GM23338 (cell line): ENCODE data around the gene CRHR1. TPM values are rescaled to one million over a fixed set of nuclear protein-coding genes. Genes with fewer than 3 reads are reported as not detected.

Source experiments
- ATAC-seq: fragments of 200-7000 bp; cut with Tn5 transposase; 3 replicates; pipeline ENCODE4 v1.9.1; 2020
- DNase-seq: peaks from one replicate; pipeline ENCODE4 v3.0.0-alpha.2; 2015; ENCODE audit warnings: low spot score
- H2AFZ ChIP-seq: fragments of 200-600 bp; sonication (generic); 2 replicates; pipeline ENCODE4 v1.8.0; 2016; ENCODE audit warnings: antibody characterized with exemption, mild to moderate bottlenecking, moderate library complexity
- H3F3A ChIP-seq: fragments of 200-600 bp; sonication (generic); replicated peaks from 2 replicates; pipeline ENCODE4 v1.8.0; 2017; ENCODE audit warnings: antibody characterized with exemption, mixed run types, low read depth
- H3K27ac ChIP-seq: fragments of 200-600 bp; sonication (generic); 2 replicates; pipeline ENCODE4 v1.6.1; 2016; ENCODE audit warnings: low read depth
- H3K27me3 ChIP-seq: fragments of 200-600 bp; sonication (generic); 2 replicates; pipeline ENCODE4 v1.8.0; 2016; ENCODE audit warnings: mild to moderate bottlenecking, mixed run types, moderate library complexity; ENCODE audit not compliant: insufficient read depth
- H3K36me3 ChIP-seq: fragments of 200-600 bp; sonication (generic); 2 replicates; pipeline ENCODE4 v1.8.0; 2016; ENCODE audit warnings: mild to moderate bottlenecking; ENCODE audit not compliant: insufficient read depth
- H3K4me1 ChIP-seq: fragments of 200-600 bp; sonication (generic); 2 replicates; pipeline ENCODE4 v1.8.0; 2016; ENCODE audit warnings: mild to moderate bottlenecking, moderate library complexity; ENCODE audit not compliant: insufficient read depth
- H3K4me2 ChIP-seq: fragments of 200-600 bp; sonication (generic); 2 replicates; pipeline ENCODE4 v1.7.1; 2017; ENCODE audit warnings: mixed run types
- H3K4me3 ChIP-seq: fragments of 200-600 bp; sonication (generic); 2 replicates; pipeline ENCODE4 v1.6.1; 2016; ENCODE audit warnings: mixed run types
- H3K79me2 ChIP-seq: fragments of 200-600 bp; sonication (generic); replicated peaks from 2 replicates; pipeline ENCODE4 v1.8.0; 2017; ENCODE audit warnings: mild to moderate bottlenecking; ENCODE audit not compliant: insufficient read depth
- H3K9me2 ChIP-seq: fragments of 200-600 bp; sonication (generic); 2 replicates; pipeline ENCODE4 v1.8.0; 2017; ENCODE audit not compliant: insufficient read depth
- H4K20me1 ChIP-seq: fragments of 200-600 bp; sonication (generic); replicated peaks from 2 replicates; pipeline ENCODE4 v1.8.0; 2017; ENCODE audit warnings: mild to moderate bottlenecking; ENCODE audit not compliant: insufficient read depth
- H3K27ac Mint-ChIP-seq: 2 replicates; pipeline ENCODE4 v1.8.0; 2020; ENCODE audit warnings: inconsistent platforms, mild to moderate bottlenecking, moderate library complexity, mixed read lengths
- H3K27me3 Mint-ChIP-seq: 3 replicates; pipeline ENCODE4 v1.8.0; 2022; ENCODE audit warnings: low read depth, mild to moderate bottlenecking, moderate library complexity, mixed read lengths, inconsistent platforms; ENCODE audit not compliant: insufficient read depth, poor library complexity
- H3K36me3 Mint-ChIP-seq: 3 replicates; pipeline ENCODE4 v1.8.0; 2021; ENCODE audit warnings: low read depth, mild to moderate bottlenecking, inconsistent platforms, moderate library complexity, mixed read lengths
- H3K4me1 Mint-ChIP-seq: 3 replicates; pipeline ENCODE4 v1.8.0; 2020; ENCODE audit warnings: mild to moderate bottlenecking, inconsistent platforms, mixed read lengths
- H3K4me3 Mint-ChIP-seq: 3 replicates; pipeline ENCODE4 v1.8.0; 2021; ENCODE audit warnings: moderate library complexity, mild to moderate bottlenecking, inconsistent platforms, mixed read lengths
- H3K9me3 Mint-ChIP-seq: 3 replicates; pipeline ENCODE4 v1.8.0; 2020; ENCODE audit warnings: moderate library complexity, mild to moderate bottlenecking, inconsistent platforms, mixed read lengths
- CREB1 ChIP-seq: fragments of 250-450 bp; sonication (Bioruptor Pico); IDR thresholded peaks from 2 replicates; pipeline ENCODE4 v1.5.0; 2020; ENCODE audit warnings: low read depth, mild to moderate bottlenecking, moderate library complexity
- CTCF ChIP-seq, 2 experiments: fragments of 200-600 bp in 1 of 2; sonication (generic) in 1 of 2; conservative IDR thresholded peaks; 2 replicates each; pipeline versions ENCODE4 v1.5.1 to v1.6.1; 2016 to 2017; ENCODE audit warnings: antibody characterized with exemption in 2 of 2, low read depth in 2 of 2, mild to moderate bottlenecking in 2 of 2, moderate library complexity in 1 of 2
- ETS1 ChIP-seq: IDR thresholded peaks from 2 replicates; pipeline ENCODE4 v1.6.1; 2016; ENCODE audit warnings: antibody characterized with exemption
- EZH2phosphoT487 ChIP-seq: fragments of 200-600 bp; sonication (generic); IDR thresholded peaks from one replicate; pipeline ENCODE4 v1.8.1; 2018; ENCODE audit warnings: antibody characterized with exemption; ENCODE audit not compliant: unreplicated experiment
- JUNB ChIP-seq: IDR thresholded peaks from one replicate; pipeline ENCODE4 v1.6.1; 2016; ENCODE audit warnings: antibody characterized with exemption; ENCODE audit not compliant: unreplicated experiment
- NANOG ChIP-seq: IDR thresholded peaks from 2 replicates; pipeline ENCODE4 v1.6.1; 2016; ENCODE audit warnings: antibody characterized with exemption, borderline replicate concordance
- POLR2AphosphoS5 ChIP-seq: IDR thresholded peaks from 2 replicates; pipeline ENCODE4 v1.6.1; 2016; ENCODE audit warnings: antibody characterized with exemption, low read depth
- REST ChIP-seq: IDR thresholded peaks from one replicate; pipeline ENCODE4 v1.6.1; 2018; ENCODE audit warnings: antibody characterized with exemption; ENCODE audit not compliant: unreplicated experiment
- ZNF114 ChIP-seq: fragments of 250-450 bp; sonication (Bioruptor Pico); IDR thresholded peaks from 2 replicates; pipeline ENCODE4 v1.5.0; 2020; ENCODE audit warnings: mild to moderate bottlenecking, moderate library complexity
- ZNF331 ChIP-seq: fragments of 250-450 bp; sonication (Bioruptor Pico); IDR thresholded peaks from 2 replicates; pipeline ENCODE4 v1.5.0; 2020; ENCODE audit warnings: low read depth, mild to moderate bottlenecking, moderate library complexity
- ZNF462 ChIP-seq: fragments of 250-450 bp; sonication (Bioruptor Pico); IDR thresholded peaks from 2 replicates; pipeline ENCODE4 v1.5.0; 2020; ENCODE audit warnings: mild to moderate bottlenecking, moderate library complexity
- polyA plus RNA-seq: library from polyadenylated mRNA; unstranded; fragments of >200 nt; fragmentation: Nextera tagmentation; extraction: Ambion mirVana; gene quantifications from 2 replicates; pipeline ENCODE4 v1.2.1, GENCODE V29; 2016
- total RNA-seq: library from RNA; depleted of rRNA; stranded (reverse); fragments of >200 nt; shearing (Covaris generic); gene quantifications from 2 replicates; pipeline ENCODE4 v1.2.3, GENCODE V29; 2014

CRHR1 gene
- total and polyA plus RNA-seq, 2 experiments from 2014 or later: 0.19 to 0.76 TPM

GRCh38 chr17:45876539-45876938, 92.4 kb downstream of the CRHR1 start:
- Histone ChIP-seq H3F3A (no peaks in the 10 kb centered on the region), H3K36me3 (no peaks in the 10 kb centered on the region), H3K4me2 (no peak overlapping the region), H3K4me1 (no peaks in the 10 kb centered on the region), H3K9me2 (no peaks in the 10 kb centered on the region), H2AFZ (no peak overlapping the region), H3K27ac (no peak overlapping the region), H3K79me2 (no peaks in the 10 kb centered on the region), H3K4me3 (no peak overlapping the region), H4K20me1 (no peaks in the 10 kb centered on the region), H3K27me3 (no peaks in the 10 kb centered on the region)
- Mint-ChIP-seq H3K27me3 (peaks cover 2% of the 10 kb centered on the region), H3K27ac (no peak overlapping the region), H3K9me3 (no peaks in the 10 kb centered on the region), H3K4me3 (no peak overlapping the region), H3K4me1 (no peaks in the 10 kb centered on the region), H3K36me3 (no peaks in the 10 kb centered on the region)
- DNase-seq: no peak
- no peak for ATAC-seq
- TF ChIP-seq NANOG (no peak), ZNF462 (CRISPR knock-in tag) (no peak), EZH2phosphoT487 (no peak), ZNF114 (CRISPR knock-in tag) (no peak), POLR2AphosphoS5 (no peak), ETS1 (no peak), ZNF331 (CRISPR knock-in tag) (no peak), CREB1 (CRISPR knock-in tag) (no peak), CTCF (conservative IDR thresholded peaks at IDR 0.05; ENCODE audit: low read depth in 2 of 2) (no peak), JUNB (no peak), REST (no peak)
